ENCODE results near the gene EEF1A2.

Gene EEF1A2

GRCh38 chr20:63440366-63440955, 58.4 kb downstream of the EEF1A2 start:
- DNase-seq (ENCODE audit: extremely low spot score): no peak
- CTCF ChIA-PET: no interaction called here
- POLR2A ChIA-PET: no interaction called here
- TF ChIP-seq SUZ12 (IDR thresholded peaks at IDR 0.05) (no peak), L3MBTL2 (conservative IDR thresholded peaks at IDR 0.05) (no peak), PKNOX1 (IDR thresholded peaks at IDR 0.05) (no peak), CTBP1 (IDR thresholded peaks at IDR 0.05; ENCODE audit: borderline replicate concordance) (no peak), ARNT (IDR thresholded peaks at IDR 0.05) (no peak), NFRKB (IDR thresholded peaks at IDR 0.05) (no peak), ELF4 (IDR thresholded peaks at IDR 0.05) (no peak), LEF1 (IDR thresholded peaks at IDR 0.05; ENCODE audit: borderline replicate concordance) (no peak), SP1 (IDR thresholded peaks at IDR 0.05) (no peak)

- ChIA-PET CTCF (no interaction called here), POLR2A (no interaction called here)
- no peak for DNase-seq (ENCODE audit: extremely low spot score)
Measured at GRCh38 chr20:63439866-63440265, 59.0 kb downstream of the EEF1A2 start.

GRCh38 chr20:63438121-63438520, 60.8 kb downstream of the EEF1A2 start:
- POLR2A ChIA-PET: no interaction called here
- CTCF ChIA-PET: no interaction called here
- TF ChIP-seq FOXK2 (IDR thresholded peaks at IDR 0.05) (no peak), PKNOX1 (IDR thresholded peaks at IDR 0.05) (no peak), ZNF384 (IDR thresholded peaks at IDR 0.05) (no peak), SUZ12 (IDR thresholded peaks at IDR 0.05) (no peak), SP1 (IDR thresholded peaks at IDR 0.05) (no peak)
- DNase-seq (ENCODE audit: extremely low spot score): no peak

More at GRCh38 chr20:63439866-63440265, 59.0 kb downstream of the EEF1A2 start:
- no peak for TF ChIP-seq L3MBTL2 (conservative IDR thresholded peaks at IDR 0.05)
- no peak for TF ChIP-seq SUZ12 (IDR thresholded peaks at IDR 0.05)

All from HEK293T (cell line).